ENCODE data around the gene SYT7. TPM values are rescaled to one million over a fixed set of nuclear protein-coding genes. Genes with fewer than 3 reads are reported as not detected.

The SYT7 gene
- total RNA-seq, 1 donor from 2014 or later, result 12.7 TPM

DNA sequence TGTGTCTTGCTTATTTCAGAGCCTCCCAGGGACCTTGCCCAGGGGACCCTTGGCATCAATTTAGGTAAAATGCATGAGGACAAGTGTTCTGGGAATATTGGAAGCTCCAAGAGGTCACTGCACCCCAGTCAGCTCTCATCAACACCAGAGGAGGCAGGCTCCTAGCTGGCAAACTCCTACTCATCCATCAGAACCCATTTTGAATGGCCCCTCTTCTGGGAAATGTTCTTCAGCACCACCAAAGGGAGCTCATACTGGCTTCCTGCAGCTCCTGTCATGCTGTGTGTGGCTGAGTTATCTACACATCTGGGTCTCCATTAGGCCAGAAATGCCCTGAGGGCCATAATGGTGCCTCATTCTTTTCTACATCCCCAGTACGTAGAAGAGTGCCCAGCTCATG lies 54.6 kb downstream of the SYT7 start:
- DNase-seq (ENCODE audit: low read depth), result no peak
- H3K27me3 ChIP-seq (ENCODE audit: control insufficient read depth, insufficient read depth, low read length), result peaks cover 56% of the 10 kb centered on the region
- H3K36me3 ChIP-seq (ENCODE audit: control insufficient read depth, insufficient read depth, low read length), result no peaks in the 10 kb centered on the region
- no peak overlapping the region for H3K4me3 ChIP-seq (ENCODE audit: low read depth, low read length)
- TF ChIP-seq, protein P1, sequence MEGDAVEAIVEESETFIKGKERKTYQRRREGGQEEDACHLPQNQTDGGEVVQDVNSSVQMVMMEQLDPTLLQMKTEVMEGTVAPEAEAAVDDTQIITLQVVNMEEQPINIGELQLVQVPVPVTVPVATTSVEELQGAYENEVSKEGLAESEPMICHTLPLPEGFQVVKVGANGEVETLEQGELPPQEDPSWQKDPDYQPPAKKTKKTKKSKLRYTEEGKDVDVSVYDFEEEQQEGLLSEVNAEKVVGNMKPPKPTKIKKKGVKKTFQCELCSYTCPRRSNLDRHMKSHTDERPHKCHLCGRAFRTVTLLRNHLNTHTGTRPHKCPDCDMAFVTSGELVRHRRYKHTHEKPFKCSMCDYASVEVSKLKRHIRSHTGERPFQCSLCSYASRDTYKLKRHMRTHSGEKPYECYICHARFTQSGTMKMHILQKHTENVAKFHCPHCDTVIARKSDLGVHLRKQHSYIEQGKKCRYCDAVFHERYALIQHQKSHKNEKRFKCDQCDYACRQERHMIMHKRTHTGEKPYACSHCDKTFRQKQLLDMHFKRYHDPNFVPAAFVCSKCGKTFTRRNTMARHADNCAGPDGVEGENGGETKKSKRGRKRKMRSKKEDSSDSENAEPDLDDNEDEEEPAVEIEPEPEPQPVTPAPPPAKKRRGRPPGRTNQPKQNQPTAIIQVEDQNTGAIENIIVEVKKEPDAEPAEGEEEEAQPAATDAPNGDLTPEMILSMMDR (IDR thresholded peaks at IDR 0.05; ENCODE audit: insufficient read depth, low read length, poor library complexity, severe bottlenecking), result no peak

DNA sequence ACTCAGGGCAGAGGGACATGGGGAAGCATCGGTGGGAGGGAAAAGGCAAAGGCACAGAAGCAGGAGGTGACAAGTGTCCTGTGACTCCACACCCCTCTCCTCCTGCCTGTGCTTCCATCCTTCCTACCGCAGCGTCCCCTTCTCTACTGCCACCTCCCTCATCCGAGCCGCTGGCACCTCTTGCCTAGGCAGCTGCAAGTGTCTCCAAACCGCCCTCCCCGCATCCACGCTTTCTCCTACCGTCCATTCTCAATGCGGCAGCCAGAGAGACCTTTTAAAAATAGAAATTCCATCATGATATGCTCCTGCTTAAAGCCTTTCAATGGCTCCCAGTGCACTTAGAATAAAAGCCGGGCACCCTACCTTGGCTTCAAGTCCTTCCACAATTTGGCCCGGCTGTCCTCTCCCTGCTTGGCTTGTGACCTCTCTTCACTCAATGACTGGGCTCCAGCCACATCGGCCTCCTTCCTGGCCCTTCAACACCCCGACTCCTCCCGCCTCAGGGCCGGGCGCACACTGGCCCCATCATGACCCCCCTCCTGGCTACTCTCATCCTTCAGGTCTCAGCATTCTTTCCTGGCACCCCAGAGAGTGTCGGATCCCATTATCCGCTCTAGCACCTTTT lies 55.8 kb downstream of the SYT7 start:
- TF ChIP-seq, protein P1 (IDR thresholded peaks at IDR 0.05; ENCODE audit: insufficient read depth, low read length, poor library complexity, severe bottlenecking), result no peak
- DNase-seq (ENCODE audit: low read depth), result no peak
- H3K4me3 ChIP-seq (ENCODE audit: low read depth, low read length), result no peak overlapping the region
- peaks cover 48% of the 10 kb centered on the region for H3K27me3 ChIP-seq (ENCODE audit: control insufficient read depth, insufficient read depth, low read length)
- H3K36me3 ChIP-seq (ENCODE audit: control insufficient read depth, insufficient read depth, low read length), result no peaks in the 10 kb centered on the region

DNA sequence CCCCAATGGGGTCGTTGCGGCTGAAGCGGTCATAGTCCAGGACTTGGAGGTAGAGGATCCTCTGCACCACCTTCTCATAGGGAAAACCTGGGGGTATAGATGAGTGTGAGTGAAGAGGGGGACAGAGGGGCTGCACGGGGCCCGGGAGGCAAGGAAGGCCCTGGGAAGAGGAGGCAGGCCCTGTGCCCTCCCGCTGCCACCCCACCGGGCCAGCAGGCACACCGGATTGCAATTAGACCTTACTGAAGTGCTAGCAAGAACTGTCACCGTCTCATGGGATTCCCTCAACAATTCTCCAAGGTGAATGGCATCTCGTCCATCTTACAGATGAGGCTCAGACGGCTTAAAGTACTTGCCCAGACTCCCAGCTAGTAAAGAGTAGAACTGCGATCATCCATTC lies 56.4 kb downstream of the SYT7 start:
- no peaks in the 10 kb centered on the region for H3K36me3 ChIP-seq (ENCODE audit: control insufficient read depth, insufficient read depth, low read length)
- H3K27me3 ChIP-seq (ENCODE audit: control insufficient read depth, insufficient read depth, low read length), result peaks cover 43% of the 10 kb centered on the region
- H3K4me3 ChIP-seq (ENCODE audit: low read depth, low read length), result no peak overlapping the region
- TF ChIP-seq, protein P1 (IDR thresholded peaks at IDR 0.05; ENCODE audit: insufficient read depth, low read length, poor library complexity, severe bottlenecking), result no peak
- no peak for DNase-seq (ENCODE audit: low read depth)

DNA sequence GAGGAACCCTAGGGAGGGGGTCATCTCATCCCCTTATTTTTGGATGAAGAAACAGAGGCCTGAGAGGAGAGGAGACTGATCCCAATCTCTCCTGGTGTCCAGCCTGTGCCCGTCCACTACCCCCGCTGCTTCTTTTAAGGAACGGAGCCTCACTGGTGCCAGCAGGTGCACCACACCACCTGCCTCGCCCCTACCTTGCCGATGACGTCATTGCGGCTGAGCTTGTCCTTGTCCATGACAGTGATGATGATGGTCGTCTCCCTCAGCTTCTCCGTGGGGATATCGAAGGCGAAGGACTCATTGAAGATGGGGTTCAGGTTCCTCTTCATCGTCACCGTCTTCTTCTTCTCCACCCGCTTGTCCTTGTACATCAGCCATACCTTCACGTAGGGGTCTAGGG lies 58.0 kb downstream of the SYT7 start:
- no peak overlapping the region for H3K4me3 ChIP-seq (ENCODE audit: low read depth, low read length)
- H3K36me3 ChIP-seq (ENCODE audit: control insufficient read depth, insufficient read depth, low read length), result no peaks in the 10 kb centered on the region
- DNase-seq (ENCODE audit: low read depth), result no peak
- TF ChIP-seq, protein P1 (IDR thresholded peaks at IDR 0.05; ENCODE audit: insufficient read depth, low read length, poor library complexity, severe bottlenecking), result no peak
- H3K27me3 ChIP-seq (ENCODE audit: control insufficient read depth, insufficient read depth, low read length), result peaks cover 32% of the 10 kb centered on the region

DNA sequence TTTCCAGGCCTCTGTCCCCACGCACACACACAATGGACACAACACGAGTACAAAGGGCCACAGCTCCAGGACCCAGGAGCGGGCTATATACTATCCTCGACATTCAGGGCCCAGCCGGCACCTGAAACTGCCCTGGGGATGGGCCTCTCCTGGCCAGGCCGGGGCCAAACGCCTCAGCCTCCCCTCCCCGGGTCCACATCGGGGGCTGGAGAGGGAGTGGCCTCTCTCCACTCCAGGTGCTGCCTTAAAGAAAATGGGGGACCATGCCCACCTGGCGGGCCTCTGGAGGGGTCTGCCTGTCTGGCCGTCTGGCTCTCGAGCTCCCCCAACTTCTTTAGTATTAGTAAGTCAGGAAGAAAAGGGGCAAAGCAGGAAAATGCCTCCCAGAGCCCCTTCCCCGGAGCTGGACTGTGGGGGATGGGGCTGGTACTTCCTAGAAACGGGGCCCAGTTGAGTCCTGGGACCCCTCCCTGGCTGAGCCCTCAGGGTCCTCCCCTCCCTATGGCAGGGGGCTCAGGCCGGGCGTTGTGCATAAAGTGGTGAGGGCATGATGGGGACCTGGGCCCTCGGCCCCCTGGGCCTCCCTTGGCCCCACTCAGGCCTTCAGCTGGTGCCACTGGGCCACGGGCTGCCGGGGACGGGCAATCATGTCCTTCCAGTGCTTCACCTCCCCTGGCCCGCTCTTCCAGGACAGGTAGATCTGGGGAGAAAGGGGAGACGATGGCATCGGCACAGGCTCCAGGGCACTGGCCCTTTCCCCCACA lies 62.7 kb downstream of the SYT7 start:
- DNase-seq (ENCODE audit: low read depth), result no peak
- Histone ChIP-seq H3K4me3 (ENCODE audit: low read depth, low read length) (no peak overlapping the region), H3K27me3 (ENCODE audit: control insufficient read depth, insufficient read depth, low read length) (peaks cover 29% of the 10 kb centered on the region), H3K36me3 (ENCODE audit: control insufficient read depth, insufficient read depth, low read length) (no peaks in the 10 kb centered on the region)
- TF ChIP-seq, protein P1 (IDR thresholded peaks at IDR 0.05; ENCODE audit: insufficient read depth, low read length, poor library complexity, severe bottlenecking), result no peak

All from kidney epithelial cell (primary cell).